Thoracic aorta (tissue), 2 donors: ENCODE data around the gene SPEM3. TPM values are rescaled to one million over a fixed set of nuclear protein-coding genes. Genes with fewer than 3 reads are reported as not detected.

Experiments
- ATAC-seq: fragments of 150-250 bp; one replicate; pipeline ENCODE4 v1.8.0; 2017; ENCODE audit warnings: low read depth; ENCODE audit not compliant: insufficient number of reproducible peaks, low FRiP score
- DNase-seq: peaks from one replicate; pipeline ENCODE4 v3.0.0-alpha.2; 2020; ENCODE audit warnings: low spot score
- H3K27ac ChIP-seq, 2 donors: fragments of 200-600 bp; sonication (generic); 1 replicate in 1 of 2; 2 replicates in 1 of 2; pipeline ENCODE4 v1.5.1; 2016; ENCODE audit warnings: mild to moderate bottlenecking in 2 of 2, moderate library complexity in 2 of 2
- H3K27me3 ChIP-seq: fragments of 200-600 bp; sonication (generic); replicated peaks from 2 replicates; pipeline ENCODE4 v1.6.0; 2016; ENCODE audit warnings: mild to moderate bottlenecking; ENCODE audit not compliant: insufficient read depth
- H3K36me3 ChIP-seq: fragments of 200-600 bp; sonication (generic); one replicate; pipeline ENCODE4 v1.5.1; 2016
- H3K4me1 ChIP-seq, 2 donors: fragments of 200-600 bp; sonication (generic); 1 replicate in 1 of 2; 2 replicates in 1 of 2; pipeline versions ENCODE4 v1.5.1 to v1.6.0; 2016; ENCODE audit warnings: low read depth in 2 of 2, mild to moderate bottlenecking in 1 of 2; ENCODE audit not compliant: control insufficient read depth in 1 of 2
- H3K4me3 ChIP-seq: fragments of 200-600 bp; sonication (generic); 2 replicates; pipeline ENCODE4 v1.5.1; 2016; ENCODE audit warnings: mild to moderate bottlenecking
- H3K9me3 ChIP-seq: fragments of 200-600 bp; sonication (generic); 2 replicates; pipeline ENCODE4 v1.5.1; 2016
- total RNA-seq, 2 donors: library from RNA; depleted of rRNA; stranded (reverse); fragments of >200 nt; gene quantifications; one replicate each; pipeline versions ENCODE4 v1.1.0 to v1.2.3, GENCODE V29; 2016
- TF ChIP-seq, protein P1 (sequence below): fragments of 200-600 bp; sonication (generic); IDR thresholded peaks from one replicate; pipeline ENCODE4 v1.5.1; 2019; ENCODE audit warnings: antibody characterized with exemption

Gene SPEM3
- total RNA-seq, 2 donors from 2014 or later, result not detected

DNA sequence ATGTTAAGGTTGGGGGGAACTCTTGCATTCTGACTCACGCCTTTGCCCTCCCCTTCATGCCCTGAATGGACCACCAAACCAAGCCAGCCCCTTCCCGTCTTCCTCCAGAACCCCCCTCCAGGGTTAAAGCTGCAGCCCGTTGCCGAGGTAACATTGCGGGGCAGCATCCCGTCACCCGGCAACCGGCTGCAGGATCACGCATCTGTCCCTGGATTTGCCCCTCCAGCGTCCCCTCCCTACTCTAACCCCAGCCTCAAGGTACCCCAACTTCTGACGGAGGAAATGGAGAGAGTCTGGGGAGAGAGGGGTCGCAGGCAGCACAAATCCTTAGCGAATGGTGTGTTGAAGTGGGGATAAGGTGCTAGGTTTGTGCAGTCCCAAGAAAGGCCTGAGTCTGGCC lies 21.6 kb upstream of the SPEM3 start:
- no peak overlapping the region for H3K4me3 ChIP-seq
- TF ChIP-seq, protein P1, sequence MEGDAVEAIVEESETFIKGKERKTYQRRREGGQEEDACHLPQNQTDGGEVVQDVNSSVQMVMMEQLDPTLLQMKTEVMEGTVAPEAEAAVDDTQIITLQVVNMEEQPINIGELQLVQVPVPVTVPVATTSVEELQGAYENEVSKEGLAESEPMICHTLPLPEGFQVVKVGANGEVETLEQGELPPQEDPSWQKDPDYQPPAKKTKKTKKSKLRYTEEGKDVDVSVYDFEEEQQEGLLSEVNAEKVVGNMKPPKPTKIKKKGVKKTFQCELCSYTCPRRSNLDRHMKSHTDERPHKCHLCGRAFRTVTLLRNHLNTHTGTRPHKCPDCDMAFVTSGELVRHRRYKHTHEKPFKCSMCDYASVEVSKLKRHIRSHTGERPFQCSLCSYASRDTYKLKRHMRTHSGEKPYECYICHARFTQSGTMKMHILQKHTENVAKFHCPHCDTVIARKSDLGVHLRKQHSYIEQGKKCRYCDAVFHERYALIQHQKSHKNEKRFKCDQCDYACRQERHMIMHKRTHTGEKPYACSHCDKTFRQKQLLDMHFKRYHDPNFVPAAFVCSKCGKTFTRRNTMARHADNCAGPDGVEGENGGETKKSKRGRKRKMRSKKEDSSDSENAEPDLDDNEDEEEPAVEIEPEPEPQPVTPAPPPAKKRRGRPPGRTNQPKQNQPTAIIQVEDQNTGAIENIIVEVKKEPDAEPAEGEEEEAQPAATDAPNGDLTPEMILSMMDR, result no peak
- H3K27ac ChIP-seq, result no peak overlapping the region
- H3K4me1 ChIP-seq, result peaks cover 18% of the 10 kb centered on the region in 2 donors
- no peaks in the 10 kb centered on the region for H3K27me3 ChIP-seq
- no peak for DNase-seq
- ATAC-seq, result no peak
- H3K9me3 ChIP-seq, result no peaks in the 10 kb centered on the region
- H3K36me3 ChIP-seq, result no peaks in the 10 kb centered on the region

DNA sequence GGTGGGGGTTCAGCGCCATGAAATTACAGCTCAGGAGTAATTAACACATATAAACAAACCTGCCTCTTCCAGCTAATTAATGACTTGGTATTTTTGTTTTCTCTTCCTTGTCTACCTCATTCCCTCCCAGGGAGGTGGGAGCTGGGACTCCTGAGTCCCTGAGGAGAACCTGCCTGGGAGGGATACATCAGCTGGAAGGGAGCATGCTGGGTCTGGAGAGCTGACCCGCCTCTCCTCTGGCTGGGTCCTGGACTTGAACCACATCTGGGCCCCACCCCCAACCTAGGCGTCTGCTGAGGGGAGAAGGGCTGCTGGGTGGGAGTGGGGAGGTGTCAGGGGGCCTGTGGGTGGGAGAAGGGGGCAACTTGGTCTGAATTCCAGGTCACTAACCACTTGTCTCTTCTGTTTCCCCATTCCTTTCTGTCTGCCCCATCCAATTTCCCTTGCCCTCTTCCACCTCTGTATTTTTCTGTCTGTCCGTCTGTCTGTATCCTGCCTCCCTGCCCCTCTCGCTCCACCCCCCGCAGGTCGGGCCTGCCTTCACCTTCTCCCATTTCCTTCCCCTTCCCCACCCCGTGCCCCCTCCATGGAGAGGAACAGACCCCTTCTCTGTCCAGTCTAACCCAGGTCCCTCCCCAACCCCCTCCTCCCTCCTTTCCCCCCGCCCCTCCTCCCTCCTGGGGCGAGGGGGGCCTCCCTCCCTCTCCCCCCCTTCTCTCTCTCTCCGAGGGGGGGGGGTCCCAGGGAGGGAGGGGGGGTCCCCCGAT lies 21.0 kb upstream of the SPEM3 start, which contains the start of gene NLGN2:
NLGN2 (plus strand) TSS at position 361 of the 767 bp plus-strand sequence. CDS start 411 bp downstream, outside the sequence.
- ATAC-seq (no peak), DNase-seq (no peak)
- Histone ChIP-seq H3K9me3 (no peaks in the 10 kb centered on the region), H3K27me3 (no peaks in the 10 kb centered on the region), H3K27ac (no peak within 1 kb of the TSS), H3K4me3 (no peak within 1 kb of the TSS), H3K4me1 (peaks cover 13 to 17% of the 10 kb centered on the region in 2 donors), H3K36me3 (no peaks in the 10 kb centered on the region)
- TF ChIP-seq, protein P1, result no peak

DNA sequence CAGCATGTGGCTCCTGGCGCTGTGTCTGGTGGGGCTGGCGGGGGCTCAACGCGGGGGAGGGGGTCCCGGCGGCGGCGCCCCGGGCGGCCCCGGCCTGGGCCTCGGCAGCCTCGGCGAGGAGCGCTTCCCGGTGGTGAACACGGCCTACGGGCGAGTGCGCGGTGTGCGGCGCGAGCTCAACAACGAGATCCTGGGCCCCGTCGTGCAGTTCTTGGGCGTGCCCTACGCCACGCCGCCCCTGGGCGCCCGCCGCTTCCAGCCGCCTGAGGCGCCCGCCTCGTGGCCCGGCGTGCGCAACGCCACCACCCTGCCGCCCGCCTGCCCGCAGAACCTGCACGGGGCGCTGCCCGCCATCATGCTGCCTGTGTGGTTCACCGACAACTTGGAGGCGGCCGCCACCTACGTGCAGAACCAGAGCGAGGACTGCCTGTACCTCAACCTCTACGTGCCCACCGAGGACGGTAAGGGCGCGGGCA lies 20.4 kb upstream of the SPEM3 start:
- no peaks in the 10 kb centered on the region for H3K27me3 ChIP-seq
- no peak for DNase-seq
- no peak for ATAC-seq
- TF ChIP-seq, protein P1, result no peak
- H3K36me3 ChIP-seq, result no peaks in the 10 kb centered on the region
- H3K4me1 ChIP-seq, result peaks cover 7 to 11% of the 10 kb centered on the region in 2 donors
- no peaks in the 10 kb centered on the region for H3K9me3 ChIP-seq
- no peak overlapping the region for H3K27ac ChIP-seq
- no peak overlapping the region for H3K4me3 ChIP-seq

DNA sequence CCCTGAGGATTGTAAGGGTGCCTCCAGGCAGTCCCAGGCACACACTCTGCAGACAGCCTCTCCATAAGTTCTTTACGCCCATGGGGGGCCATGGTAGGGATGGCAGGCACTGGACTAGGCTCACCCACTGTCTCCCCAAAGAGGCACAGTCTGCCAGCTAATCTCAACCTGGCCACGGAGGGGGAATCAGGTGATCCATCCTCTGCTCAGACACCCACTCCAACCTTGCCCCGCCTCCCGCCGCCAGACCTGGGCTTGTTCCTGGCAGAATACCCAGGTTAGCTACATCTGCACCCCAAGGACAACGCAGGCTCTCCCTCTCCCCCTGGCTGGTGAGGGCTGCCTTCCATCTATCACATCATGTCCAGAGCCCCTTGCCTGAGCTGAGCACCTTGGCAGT lies 19.8 kb upstream of the SPEM3 start:
- DNase-seq, result no peak

DNA sequence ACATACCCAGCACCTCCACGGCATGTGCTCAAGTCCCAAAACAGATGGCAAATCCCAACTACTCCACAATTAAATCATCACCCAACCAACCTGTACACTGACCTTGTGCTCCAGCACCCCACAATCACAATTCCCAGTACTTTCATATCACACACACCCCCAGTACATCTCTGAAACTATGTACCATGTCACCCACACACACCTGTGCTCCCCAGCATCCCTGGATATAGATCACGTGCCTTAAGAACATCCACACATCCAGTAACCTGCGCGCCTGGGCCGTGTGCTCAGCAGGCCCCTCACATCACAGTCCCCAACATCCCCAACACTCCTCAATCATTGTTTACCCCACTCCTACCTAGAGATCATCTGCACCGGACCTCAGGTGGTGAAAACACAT lies 18.9 kb upstream of the SPEM3 start:
- TF ChIP-seq, protein P1, result no peak
- no peak overlapping the region for H3K27ac ChIP-seq
- no peaks in the 10 kb centered on the region for H3K9me3 ChIP-seq
- no peaks in the 10 kb centered on the region for H3K27me3 ChIP-seq
- no peak overlapping the region for H3K4me3 ChIP-seq
- H3K4me1 ChIP-seq, result peaks cover 7 to 11% of the 10 kb centered on the region in 2 donors
- DNase-seq, result no peak
- no peaks in the 10 kb centered on the region for H3K36me3 ChIP-seq
- ATAC-seq, result no peak

More for the DNA sequence above, 19.8 kb upstream of the SPEM3 start:
- no peak for ATAC-seq
- Histone ChIP-seq H3K36me3 (no peaks in the 10 kb centered on the region), H3K4me3 (no peak overlapping the region), H3K27ac (no peak overlapping the region), H3K4me1 (peaks cover 7 to 11% of the 10 kb centered on the region in 2 donors), H3K9me3 (no peaks in the 10 kb centered on the region), H3K27me3 (no peaks in the 10 kb centered on the region)
- TF ChIP-seq, protein P1, result no peak
